Measurements from ENCODE around the gene SLC49A4. TPM values are rescaled to one million over a fixed set of nuclear protein-coding genes. Genes with fewer than 3 reads are reported as not detected.

SLC49A4 gene
- total RNA-seq, 1 experiment from 2014 or later = 41.6 TPM

- BruUV-seq (replicated peaks) = no TSS peak
- Mint-ChIP-seq H3K9me3 (ENCODE audit: unreplicated experiment) (no peaks in the 10 kb centered on the region), H3K4me3 (ENCODE audit: unreplicated experiment) (no peak overlapping the region), H3K4me1 (ENCODE audit: low read depth, unreplicated experiment) (peaks cover 24% of the 10 kb centered on the region), H3K27me3 (ENCODE audit: insufficient read depth, unreplicated experiment) (no peaks in the 10 kb centered on the region), H3K36me3 (ENCODE audit: insufficient read depth, unreplicated experiment) (peaks cover 11% of the 10 kb centered on the region), H3K27ac (ENCODE audit: unreplicated experiment) (no peak overlapping the region)
- CTCF ChIA-PET = no interaction called here
- intact Hi-C loops (cut with micrococcal nuclease; ENCODE audit: unreplicated experiment) = loop anchor here (10.0 kb wide), 1 partner anchor 225 kb away; the partner anchor contains the start of genes DTX3L and PARP9
- Histone ChIP-seq H3K4me1 (peaks cover 43% of the 10 kb centered on the region), H3K27me3 (replicated peaks; ENCODE audit: control insufficient read depth, insufficient read depth, low read length) (no peaks in the 10 kb centered on the region), H3K36me3 (ENCODE audit: control insufficient read depth, insufficient read depth, low read length) (no peaks in the 10 kb centered on the region), H3K4me3 (ENCODE audit: low read depth, low read length) (no peak overlapping the region), H3K9me3 (no peaks in the 10 kb centered on the region)
- no peak for TF ChIP-seq CTCF (IDR thresholded peaks at IDR 0.05; ENCODE audit: insufficient read depth in 1 of 2, low read depth in 1 of 2, low read length in 1 of 2, severe bottlenecking in 1 of 2, unreplicated experiment in 1 of 2)
- POLR2A ChIA-PET = no interaction called here
- DNase-seq = no peak
Observed at GRCh38 chr3:122789585-122790273, 5.1 kb upstream of the SLC49A4 start.

GRCh38 chr3:122793568-122794416 lies 1.1 kb upstream of the SLC49A4 start, which contains the start of gene HSPBAP1:
HSPBAP1 (minus strand) TSS chr3:122793831; CDS start chr3:122793680, 151 bp downstream.
- no peaks in the 10 kb centered on the region for H3K36me3 ChIP-seq (ENCODE audit: control insufficient read depth, insufficient read depth, low read length)
- Mint-ChIP-seq H3K9me3 (ENCODE audit: unreplicated experiment) (no peaks in the 10 kb centered on the region), H3K36me3 (ENCODE audit: insufficient read depth, unreplicated experiment) (peaks cover 15% of the 10 kb centered on the region), H3K27ac (ENCODE audit: unreplicated experiment) (peak within 1 kb of the TSS; percentile 72), H3K27me3 (ENCODE audit: insufficient read depth, unreplicated experiment) (no peaks in the 10 kb centered on the region), H3K4me3 (ENCODE audit: unreplicated experiment) (no peak within 1 kb of the TSS), H3K4me1 (ENCODE audit: low read depth, unreplicated experiment) (peaks cover 8% of the 10 kb centered on the region)
- BruUV-seq (replicated peaks) = no TSS peak
- peak; percentile 91 to 92 for DNase-seq
- H3K4me3 ChIP-seq (ENCODE audit: low read depth, low read length) = peak within 1 kb of the TSS; percentile 95
- peaks cover 15% of the 10 kb centered on the region for H3K4me1 ChIP-seq
- intact Hi-C loops (cut with micrococcal nuclease; ENCODE audit: unreplicated experiment) = loop anchor here (1.0 to 10.0 kb wide), 2 partner anchors 38 to 229 kb away; partner anchors contain the start of genes DTX3L and PARP9
- ChIA-PET POLR2A (interaction anchor here (0.8 to 1.3 kb wide), 3 partner anchors 33 to 408 kb away, joined by 4 to 15 read pairs (median 6); partner anchors contain the start of gene SEC22A), CTCF (interaction anchor here (0.6 to 1.3 kb wide), 4 partner anchors 20 to 848 kb away, joined by 3 to 10 read pairs (median 4); no protein-coding TSS in a partner anchor)
- TF ChIP-seq CTCF (IDR thresholded peaks at IDR 0.05; ENCODE audit: insufficient read depth in 1 of 2, low read depth in 1 of 2, low read length in 1 of 2, severe bottlenecking in 1 of 2, unreplicated experiment in 1 of 2) = peak in 1 of 2 experiments; percentile 4
- no peaks in the 10 kb centered on the region for H3K9me3 ChIP-seq
- no peaks in the 10 kb centered on the region for H3K27me3 ChIP-seq (replicated peaks; ENCODE audit: control insufficient read depth, insufficient read depth, low read length)

GRCh38 chr3:122794483-122794778 lies 438 bp upstream of the SLC49A4 start:
- H3K4me1 ChIP-seq = peaks cover 18% of the 10 kb centered on the region
- Mint-ChIP-seq H3K36me3 (ENCODE audit: insufficient read depth, unreplicated experiment) (peaks cover 15% of the 10 kb centered on the region), H3K4me1 (ENCODE audit: low read depth, unreplicated experiment) (peaks cover 7% of the 10 kb centered on the region), H3K27ac (ENCODE audit: unreplicated experiment) (peak overlapping the region; percentile 72), H3K4me3 (ENCODE audit: unreplicated experiment) (no peak overlapping the region), H3K27me3 (ENCODE audit: insufficient read depth, unreplicated experiment) (no peaks in the 10 kb centered on the region), H3K9me3 (ENCODE audit: unreplicated experiment) (no peaks in the 10 kb centered on the region)
- H3K9me3 ChIP-seq = no peaks in the 10 kb centered on the region
- no peak for DNase-seq
- no peaks in the 10 kb centered on the region for H3K36me3 ChIP-seq (ENCODE audit: control insufficient read depth, insufficient read depth, low read length)
- BruUV-seq (replicated peaks) = TSS peak; percentile 6
- POLR2A ChIA-PET = interaction anchor here (1.3 kb wide), 2 partner anchors 34 to 39 kb away, joined by 6 to 15 read pairs; no protein-coding TSS in a partner anchor
- peak overlapping the region; percentile 95 for H3K4me3 ChIP-seq (ENCODE audit: low read depth, low read length)
- intact Hi-C loops (cut with micrococcal nuclease; ENCODE audit: unreplicated experiment) = loop anchor here (1.0 to 10.0 kb wide), 2 partner anchors 39 to 230 kb away; partner anchors contain the start of genes DTX3L and PARP9
- no peak for TF ChIP-seq CTCF (IDR thresholded peaks at IDR 0.05; ENCODE audit: insufficient read depth in 1 of 2, low read depth in 1 of 2, low read length in 1 of 2, severe bottlenecking in 1 of 2, unreplicated experiment in 1 of 2)
- CTCF ChIA-PET = interaction anchor here (1.2 to 1.3 kb wide), 2 partner anchors 34 to 39 kb away, joined by 4 to 10 read pairs; no protein-coding TSS in a partner anchor
- no peaks in the 10 kb centered on the region for H3K27me3 ChIP-seq (replicated peaks; ENCODE audit: control insufficient read depth, insufficient read depth, low read length)
